ENCODE results near the gene SUV39H1. TPM values are rescaled to one million over a fixed set of nuclear protein-coding genes. Genes with fewer than 3 reads are reported as not detected.

Gene SUV39H1
- total RNA-seq, 1 donor from 2014 or later: 3.0 TPM

GRCh38 chrX:48728653-48729052, 32.1 kb downstream of the SUV39H1 start:
- no peaks in the 10 kb centered on the region for H3K4me1 Mint-ChIP-seq (ENCODE audit: low read depth)
- DNase-seq (ENCODE audit: low spot score): no peak
- H3K27ac Mint-ChIP-seq (ENCODE audit: unreplicated experiment): no peak overlapping the region
- H3K36me3 Mint-ChIP-seq (ENCODE audit: low read depth): no peaks in the 10 kb centered on the region
- peaks cover 3% of the 10 kb centered on the region for H3K9me3 Mint-ChIP-seq (ENCODE audit: low read depth)
- H3K27me3 Mint-ChIP-seq (ENCODE audit: low read depth): no peaks in the 10 kb centered on the region
- no peak overlapping the region for H3K4me3 Mint-ChIP-seq (ENCODE audit: unreplicated experiment)
- no peak for TF ChIP-seq CTCF (IDR thresholded peaks at IDR 0.05)

GRCh38 chrX:48736303-48736702, 39.8 kb downstream of the SUV39H1 start:
- Mint-ChIP-seq H3K36me3 (ENCODE audit: low read depth) (no peaks in the 10 kb centered on the region), H3K27ac (ENCODE audit: unreplicated experiment) (peak overlapping the region; percentile 10), H3K27me3 (ENCODE audit: low read depth) (no peaks in the 10 kb centered on the region), H3K9me3 (ENCODE audit: low read depth) (no peaks in the 10 kb centered on the region), H3K4me1 (ENCODE audit: low read depth) (peaks cover 16% of the 10 kb centered on the region), H3K4me3 (ENCODE audit: unreplicated experiment) (peak overlapping the region; percentile 80)
- DNase-seq (ENCODE audit: low spot score): no peak
- TF ChIP-seq CTCF (IDR thresholded peaks at IDR 0.05): no peak

GRCh38 chrX:48736878-48737212, 40.3 kb downstream of the SUV39H1 start:
- Mint-ChIP-seq H3K9me3 (ENCODE audit: low read depth) (no peaks in the 10 kb centered on the region), H3K36me3 (ENCODE audit: low read depth) (no peaks in the 10 kb centered on the region), H3K4me1 (ENCODE audit: low read depth) (peaks cover 16% of the 10 kb centered on the region), H3K27me3 (ENCODE audit: low read depth) (no peaks in the 10 kb centered on the region), H3K4me3 (ENCODE audit: unreplicated experiment) (peak overlapping the region; percentile 80), H3K27ac (ENCODE audit: unreplicated experiment) (no peak overlapping the region)
- DNase-seq (ENCODE audit: low spot score): no peak
- no peak for TF ChIP-seq CTCF (IDR thresholded peaks at IDR 0.05)

- H3K36me3 Mint-ChIP-seq (ENCODE audit: low read depth): no peaks in the 10 kb centered on the region
- no peaks in the 10 kb centered on the region for H3K27me3 Mint-ChIP-seq (ENCODE audit: low read depth)
- no peak for TF ChIP-seq CTCF (IDR thresholded peaks at IDR 0.05)
- DNase-seq (ENCODE audit: low spot score): peak; percentile 96
- peaks cover 16% of the 10 kb centered on the region for H3K4me1 Mint-ChIP-seq (ENCODE audit: low read depth)
- peak overlapping the region; percentile 92 for H3K27ac Mint-ChIP-seq (ENCODE audit: unreplicated experiment)
- peak overlapping the region; percentile 80 for H3K4me3 Mint-ChIP-seq (ENCODE audit: unreplicated experiment)
- no peaks in the 10 kb centered on the region for H3K9me3 Mint-ChIP-seq (ENCODE audit: low read depth)
These were observed 40.8 kb downstream of the SUV39H1 start for GRCh38 chrX:48737213-48737938.

GRCh38 chrX:48737940-48738339, 41.4 kb downstream of the SUV39H1 start:
- Mint-ChIP-seq H3K4me3 (ENCODE audit: unreplicated experiment) (peak overlapping the region; percentile 80), H3K9me3 (ENCODE audit: low read depth) (no peaks in the 10 kb centered on the region), H3K36me3 (ENCODE audit: low read depth) (no peaks in the 10 kb centered on the region), H3K27me3 (ENCODE audit: low read depth) (no peaks in the 10 kb centered on the region), H3K4me1 (ENCODE audit: low read depth) (peaks cover 16% of the 10 kb centered on the region), H3K27ac (ENCODE audit: unreplicated experiment) (peak overlapping the region; percentile 92)
- no peak for DNase-seq (ENCODE audit: low spot score)
- no peak for TF ChIP-seq CTCF (IDR thresholded peaks at IDR 0.05)
